NCI-H2107 (cell line): Measurements from ENCODE around the gene URI1.

Experiments
- DNase-seq: peaks from one replicate; lab custom pipeline; 2025; lab: John Stamatoyannopoulos, UW

Gene URI1

GRCh38 chr19:29971648-29972047, 29.6 kb downstream of the URI1 start:
- DNase-seq = no peak

DNA sequence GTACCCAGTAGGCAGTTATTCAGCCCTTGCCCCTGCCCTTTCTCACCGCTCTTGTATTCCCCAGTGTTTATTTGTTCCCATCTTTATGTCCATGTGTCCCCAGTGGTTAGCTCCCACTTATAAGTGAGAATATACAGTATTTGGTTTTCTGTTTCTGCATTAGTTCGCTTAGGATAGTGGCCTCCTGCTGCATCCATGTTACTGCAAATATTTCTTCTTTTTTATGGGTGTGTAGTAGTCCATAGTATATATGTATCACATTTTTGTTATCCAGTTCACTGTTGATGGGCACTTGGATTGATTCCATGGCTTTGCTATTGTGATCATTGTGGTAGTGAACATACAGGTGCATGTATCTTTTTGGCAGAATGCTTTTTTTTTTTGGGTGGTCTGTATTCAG, 32.7 kb downstream of the URI1 start:
- DNase-seq = no peak

- no peak for DNase-seq
Observed at GRCh38 chr19:29976151-29976943, 34.3 kb downstream of the URI1 start.

- DNase-seq = no peak
Observed at GRCh38 chr19:29978080-29978479, 36.0 kb downstream of the URI1 start.

DNA sequence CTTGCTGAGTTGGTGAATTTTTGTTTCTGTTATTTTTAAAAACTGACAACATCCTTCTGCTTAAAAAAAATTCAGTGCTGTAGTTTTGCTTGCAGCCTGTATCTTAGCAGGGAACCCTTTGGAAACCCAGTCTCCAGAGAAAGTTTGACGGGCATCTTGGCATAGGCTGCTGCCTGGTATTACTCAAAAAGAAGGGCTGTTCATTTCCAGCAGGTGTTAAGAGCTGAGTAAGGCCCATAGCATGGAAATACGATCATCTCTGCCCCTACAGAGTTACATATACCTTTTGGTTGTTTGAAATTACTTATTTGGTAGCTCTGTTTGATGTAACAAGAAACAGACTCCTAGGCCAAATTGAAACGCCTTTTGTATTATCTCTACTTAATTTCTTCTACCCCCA, 41.5 kb downstream of the URI1 start:
- no peak for DNase-seq

GRCh38 chr19:29985196-29985595, 43.2 kb downstream of the URI1 start:
- DNase-seq = no peak

GRCh38 chr19:29988351-29988750, 46.3 kb downstream of the URI1 start:
- DNase-seq = no peak

DNA sequence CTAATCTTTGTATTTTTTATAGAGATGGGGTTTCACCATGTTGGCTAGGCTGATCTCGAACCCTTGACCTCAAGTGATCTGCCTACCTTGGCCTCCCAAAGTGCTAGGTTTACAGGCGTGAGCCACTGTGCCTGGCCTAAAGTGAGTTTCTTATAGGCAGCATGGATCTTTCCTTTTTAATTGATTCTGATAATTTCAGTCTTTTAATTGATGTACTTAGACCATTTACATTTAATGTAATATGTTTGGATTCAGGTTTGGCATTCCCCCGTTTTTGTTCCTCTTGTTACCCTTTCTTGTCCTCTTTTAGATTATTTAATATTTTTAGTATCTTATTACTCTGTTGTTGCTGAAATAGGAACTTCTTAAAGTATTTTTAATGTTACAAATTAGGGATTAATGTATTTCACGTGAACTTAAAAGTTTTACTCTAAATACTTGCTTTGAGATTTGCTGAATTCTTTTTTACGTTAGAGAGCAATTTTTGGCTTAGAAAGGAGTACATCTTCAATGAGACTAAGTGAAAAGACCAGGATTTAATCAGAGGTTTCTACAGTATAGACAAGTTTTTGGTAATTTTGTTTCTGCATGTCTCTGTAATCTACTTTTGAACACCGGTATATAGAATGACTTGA, 50.3 kb downstream of the URI1 start:
- DNase-seq = no peak

DNA sequence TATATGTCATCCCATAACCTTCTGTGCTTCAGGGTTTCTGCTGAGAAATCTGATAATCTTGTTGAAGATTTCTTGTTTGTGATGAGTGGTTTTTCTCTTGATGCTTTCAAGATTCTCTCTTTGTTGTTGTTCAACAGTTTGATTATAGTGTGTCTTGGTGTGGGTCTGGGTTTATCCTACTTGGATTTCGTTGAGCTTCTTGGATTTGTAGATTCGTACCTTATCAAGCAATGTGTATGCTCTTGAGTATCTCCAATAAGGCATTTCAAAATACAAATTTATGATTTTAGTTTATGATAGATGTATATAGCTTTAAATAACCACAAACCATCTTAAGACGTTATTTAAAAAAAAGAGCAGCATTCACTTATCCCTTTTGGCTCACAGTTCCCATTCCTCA, 57.5 kb downstream of the URI1 start:
- no peak for DNase-seq

GRCh38 chr19:30000862-30001261, 58.8 kb downstream of the URI1 start:
- no peak for DNase-seq

DNA sequence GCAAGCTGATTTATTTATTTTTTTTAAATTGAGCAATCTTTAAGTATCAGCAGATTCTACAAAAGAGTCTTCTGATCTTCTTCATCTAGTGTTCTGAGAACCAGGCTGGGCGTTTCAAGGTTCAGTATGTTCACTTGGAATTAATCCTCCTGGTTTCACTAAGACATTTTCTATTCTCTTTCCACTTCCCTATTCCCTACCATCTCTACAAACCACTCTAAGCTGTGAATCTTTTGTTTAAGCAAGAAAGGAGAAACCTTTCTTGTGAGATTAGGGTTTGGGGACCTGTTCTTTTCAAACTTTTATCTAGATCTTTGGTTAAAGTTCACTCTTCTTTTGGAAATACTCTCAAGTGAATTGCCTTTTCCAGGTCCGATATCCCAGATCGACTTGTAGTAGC, 59.3 kb downstream of the URI1 start:
- no peak for DNase-seq

GRCh38 chr19:30001791-30002190, 59.8 kb downstream of the URI1 start:
- DNase-seq = no peak

- DNase-seq = no peak
Observed at GRCh38 chr19:30003866-30004265, 61.8 kb downstream of the URI1 start.

- no peak for DNase-seq
Observed at GRCh38 chr19:30004403-30004802, 62.4 kb downstream of the URI1 start.

- no peak for DNase-seq
Observed at GRCh38 chr19:30006207-30006606, 64.2 kb downstream of the URI1 start.

GRCh38 chr19:30008169-30008568, 66.1 kb downstream of the URI1 start:
- DNase-seq = no peak

GRCh38 chr19:30009013-30009412, 67.0 kb downstream of the URI1 start:
- DNase-seq = no peak

GRCh38 chr19:30011051-30011578, 69.1 kb downstream of the URI1 start:
- no peak for DNase-seq

GRCh38 chr19:30014770-30015169, 72.7 kb downstream of the URI1 start:
- no peak for DNase-seq

DNA sequence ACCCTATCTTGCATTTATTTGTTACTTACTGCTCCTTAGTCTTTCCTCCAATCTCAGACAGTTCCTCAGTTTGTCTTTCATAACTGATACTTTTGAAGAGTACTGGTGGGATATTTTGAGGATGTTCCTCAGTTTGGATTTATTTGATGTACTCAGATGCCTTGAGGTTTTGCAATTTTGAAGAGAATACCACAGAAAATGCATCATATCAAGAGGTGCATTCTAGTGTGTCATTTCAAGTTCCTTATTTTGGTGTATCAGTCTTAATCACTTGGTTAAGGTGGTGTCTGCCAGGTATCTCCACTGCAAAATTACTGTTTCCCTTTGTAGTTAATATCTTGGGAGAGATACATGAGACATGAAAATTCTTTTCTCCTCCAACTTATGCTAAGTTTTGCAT, 75.1 kb downstream of the URI1 start:
- DNase-seq = no peak

DNA sequence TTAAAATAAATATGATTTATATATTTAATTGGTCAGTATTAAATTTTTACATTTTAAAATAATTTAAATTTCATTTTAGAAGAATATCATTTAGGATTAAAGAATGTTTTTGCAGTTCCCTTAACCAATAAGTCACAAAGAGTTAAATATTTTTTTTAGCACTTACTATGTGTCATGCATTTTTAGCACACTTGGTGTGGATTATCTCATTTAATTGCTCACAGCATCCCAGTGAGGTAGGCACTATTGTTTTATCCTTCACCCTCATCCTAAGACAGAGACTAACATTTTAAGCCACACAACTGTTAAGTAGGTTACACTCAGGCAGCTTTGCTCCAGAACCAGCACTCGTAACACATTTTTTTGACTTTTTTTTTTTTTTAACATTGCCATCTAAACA, 78.2 kb downstream of the URI1 start:
- no peak for DNase-seq

DNA sequence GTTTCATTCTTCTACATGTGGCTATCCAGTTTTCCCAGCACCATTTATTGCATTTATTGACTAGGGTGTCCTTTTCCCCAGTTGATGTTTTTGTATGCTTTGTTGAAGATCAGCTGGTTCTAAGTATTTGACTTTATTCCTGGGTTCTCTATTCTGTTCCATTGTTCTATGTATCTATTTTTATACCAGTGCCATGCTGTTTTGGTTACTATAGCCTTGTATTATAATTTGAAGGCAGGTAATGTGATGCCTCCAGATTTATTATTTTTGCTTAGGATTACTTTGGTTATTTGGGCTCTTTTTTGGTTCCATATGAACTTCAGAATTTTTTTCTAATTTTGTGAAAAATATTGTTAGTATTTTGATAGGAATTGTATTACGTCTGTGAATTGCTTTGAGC, 80.6 kb downstream of the URI1 start:
- no peak for DNase-seq

DNA sequence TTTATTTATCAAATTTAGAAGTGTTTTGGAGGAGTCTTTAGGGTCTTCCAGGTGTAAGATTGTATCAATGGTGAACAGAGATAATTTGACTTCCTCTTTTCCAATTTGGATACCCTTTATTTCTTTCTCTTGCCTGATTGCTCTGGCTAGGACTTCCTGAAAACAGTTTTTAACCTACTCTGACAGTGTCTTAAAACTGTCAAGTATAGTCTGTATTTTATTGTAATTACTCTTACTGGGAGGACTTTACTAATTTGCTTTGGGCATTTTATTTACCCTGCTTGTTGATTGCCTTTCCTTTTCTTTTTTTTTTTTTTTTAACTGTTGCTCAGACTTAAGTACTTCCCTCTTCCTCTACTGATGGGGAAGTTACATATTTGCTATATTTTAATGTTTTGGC, 81.3 kb downstream of the URI1 start:
- DNase-seq = no peak

GRCh38 chr19:30024091-30024490, 82.1 kb downstream of the URI1 start:
- DNase-seq = no peak
